NCI-H128 (cell line): ENCODE data around the gene TGFBI.

ENCODE experiments used
- DNase-seq: peaks from one replicate; lab custom pipeline; 2025; ENCODE audit not compliant: unreplicated experiment; lab: John Stamatoyannopoulos, UW

The TGFBI gene

GRCh38 chr5:136001466-136001981, 27.3 kb upstream of the TGFBI start:
- no peak for DNase-seq

- DNase-seq, result no peak
Measured at GRCh38 chr5:136004436-136004835, 24.4 kb upstream of the TGFBI start.

- no peak for DNase-seq
Measured at GRCh38 chr5:136005476-136005875, 23.3 kb upstream of the TGFBI start.

- DNase-seq, result no peak
Measured at GRCh38 chr5:136006164-136006563, 22.6 kb upstream of the TGFBI start.

DNA sequence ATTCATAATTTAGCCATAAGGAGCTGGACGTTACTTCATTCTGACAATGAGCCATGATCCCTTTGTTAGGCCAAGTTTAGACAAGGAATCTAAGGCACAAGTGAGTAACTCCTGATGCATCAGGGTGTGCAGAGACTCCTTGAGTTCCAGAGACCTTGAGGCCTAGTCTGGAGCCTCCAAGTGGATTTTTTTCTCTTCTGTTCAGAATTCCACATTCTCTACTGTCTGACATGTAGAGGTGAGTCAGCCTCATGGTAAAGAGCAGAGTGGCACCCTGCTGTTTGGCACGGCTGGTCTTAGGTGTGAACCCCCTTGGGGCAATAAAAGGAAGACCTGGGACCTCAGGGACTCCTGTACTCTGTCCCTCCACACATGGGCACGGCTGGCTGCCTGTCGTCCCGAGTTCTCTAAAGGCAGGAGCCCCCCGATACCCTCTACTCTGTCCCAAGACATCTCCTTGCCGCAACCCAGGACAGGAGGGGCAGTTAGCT, 22.0 kb upstream of the TGFBI start:
- DNase-seq, result no peak

- DNase-seq, result no peak
Measured at GRCh38 chr5:136007271-136007670, 21.5 kb upstream of the TGFBI start.

DNA sequence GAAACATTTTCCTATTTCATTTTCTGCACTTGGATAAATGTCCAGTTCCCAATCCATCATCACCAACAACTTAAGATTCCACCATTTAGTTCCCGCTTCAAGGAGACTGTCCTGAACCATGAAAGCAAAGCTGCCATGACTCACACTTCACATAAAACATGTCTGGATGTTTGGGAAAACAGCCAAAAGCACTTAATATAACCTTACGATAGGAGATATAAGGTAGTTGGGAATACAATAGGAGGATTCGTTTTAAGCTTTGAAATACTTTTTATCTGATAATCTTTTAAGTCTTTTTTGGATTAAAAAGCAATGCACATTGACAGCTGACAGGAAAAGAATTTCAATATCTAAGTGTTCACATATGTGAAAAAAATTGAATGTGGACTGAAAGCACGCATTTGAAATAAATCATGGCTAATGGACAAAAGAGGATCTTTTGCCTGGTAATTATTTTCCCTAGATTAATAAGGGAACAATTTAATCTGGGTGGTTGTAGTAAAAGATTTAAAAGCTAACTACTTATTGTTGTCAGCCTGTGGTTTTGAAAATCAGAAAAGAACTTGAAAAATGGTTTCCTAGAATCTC, 17.3 kb upstream of the TGFBI start:
- DNase-seq, result no peak

DNA sequence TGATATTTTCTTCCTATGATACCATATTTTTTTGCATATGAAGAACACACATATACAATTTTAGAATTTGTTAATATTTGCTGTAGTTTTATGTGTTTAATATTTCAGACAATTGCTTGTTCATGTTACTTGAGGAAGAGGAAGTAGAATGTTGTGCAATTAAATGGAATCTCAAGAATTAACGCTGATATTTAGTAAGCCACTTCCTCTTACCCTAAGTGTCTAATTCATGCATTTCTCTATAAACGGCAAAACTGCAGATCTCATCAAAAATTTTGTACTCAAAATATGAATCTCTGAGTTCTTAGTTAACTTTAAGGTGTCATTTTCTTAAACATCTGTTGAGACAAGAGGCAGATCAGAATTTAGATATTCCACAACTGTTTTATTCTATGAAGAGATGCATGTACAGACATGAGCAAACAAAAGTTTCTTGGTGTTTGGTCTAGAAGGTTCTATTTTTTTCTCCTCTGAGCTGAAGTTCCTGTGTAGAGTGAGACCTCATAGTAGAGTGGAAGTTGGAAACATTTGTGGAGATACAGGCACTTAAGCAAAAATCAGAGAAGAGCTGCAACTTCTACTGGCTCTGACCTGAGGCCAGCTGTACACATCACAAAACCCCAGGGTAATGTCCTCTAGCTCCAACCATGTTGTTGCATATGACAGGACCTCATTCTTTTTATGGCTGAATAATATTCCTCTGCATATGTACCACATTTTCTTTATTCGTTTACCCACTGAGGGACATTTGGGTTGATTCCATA, 16.6 kb upstream of the TGFBI start:
- DNase-seq, result no peak

GRCh38 chr5:136013559-136013958, 15.2 kb upstream of the TGFBI start:
- DNase-seq, result no peak

GRCh38 chr5:136014049-136015002, 14.5 kb upstream of the TGFBI start:
- no peak for DNase-seq

GRCh38 chr5:136015003-136015375, 13.8 kb upstream of the TGFBI start:
- no peak for DNase-seq

DNA sequence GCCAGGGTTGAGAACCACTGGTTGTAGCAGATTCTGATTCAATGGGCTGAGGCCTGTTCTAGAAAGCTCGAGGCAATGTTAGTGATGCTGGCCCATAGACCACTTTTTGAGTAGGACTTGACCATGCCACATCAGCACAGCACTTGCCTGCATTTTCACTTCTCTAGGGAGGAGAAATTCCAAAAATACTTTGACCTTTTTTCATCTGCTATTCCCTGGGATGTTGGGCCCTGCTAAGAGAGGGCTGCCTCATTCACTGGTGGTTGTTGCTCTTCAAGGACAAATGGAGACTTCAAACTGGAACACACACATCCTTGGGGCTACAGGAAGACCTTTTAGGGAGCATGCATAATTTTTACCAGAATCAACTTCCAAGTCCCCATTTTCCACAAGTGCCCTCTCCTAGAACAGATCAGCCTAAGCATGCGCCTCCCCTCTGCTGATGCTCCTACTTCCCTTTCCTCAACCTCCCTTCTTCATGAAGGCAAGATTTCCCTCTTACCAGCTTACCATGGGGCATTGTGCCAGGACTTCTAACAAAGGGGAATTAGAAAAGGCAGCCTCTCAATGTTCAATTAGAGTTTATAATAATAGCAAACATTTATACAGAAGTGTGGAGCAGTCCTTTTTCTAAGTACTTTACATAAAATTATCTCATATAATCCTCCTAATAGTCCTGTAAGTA, 12.7 kb upstream of the TGFBI start:
- no peak for DNase-seq

- no peak for DNase-seq
Measured at GRCh38 chr5:136016945-136017530, 11.8 kb upstream of the TGFBI start.

GRCh38 chr5:136018814-136019783, 9.7 kb upstream of the TGFBI start:
- DNase-seq, result no peak

DNA sequence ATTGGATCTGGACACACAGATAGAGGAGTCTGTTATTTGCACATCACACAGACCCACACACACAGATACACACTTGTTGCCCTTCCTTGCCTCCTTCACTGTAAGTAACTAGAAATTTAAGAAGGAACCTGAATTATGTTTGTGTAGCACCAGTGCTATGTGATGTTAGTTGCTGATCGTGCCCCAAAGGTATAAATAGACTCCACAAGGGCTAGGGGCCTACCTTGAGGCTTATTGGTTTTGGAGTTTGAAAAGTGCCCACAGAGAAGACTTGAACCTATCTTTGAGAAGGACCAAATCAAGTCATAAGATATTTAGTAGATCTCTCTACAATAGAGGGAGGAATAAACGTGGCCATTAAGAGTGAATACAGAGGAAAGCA, 8.8 kb upstream of the TGFBI start:
- no peak for DNase-seq

- no peak for DNase-seq
Measured at GRCh38 chr5:136020383-136021015, 8.3 kb upstream of the TGFBI start.

DNA sequence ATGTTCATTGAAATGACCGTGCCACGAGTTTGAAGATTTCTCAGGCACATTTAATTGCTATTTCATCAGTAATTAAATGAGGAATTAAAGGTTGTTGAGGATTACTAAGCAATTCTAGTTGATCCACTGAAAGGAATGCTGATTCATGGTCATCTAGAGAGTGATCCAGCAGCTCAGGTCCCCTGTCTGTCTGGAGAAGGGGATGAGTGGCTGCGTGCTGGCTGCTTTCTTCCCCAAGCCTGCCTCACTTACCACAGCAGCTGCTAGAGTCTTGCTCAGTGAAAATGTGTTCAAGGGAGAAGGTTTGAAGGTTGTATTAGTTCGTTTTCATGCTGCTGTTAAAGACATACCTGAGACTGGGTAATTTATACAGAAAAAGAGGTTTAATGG, 7.8 kb upstream of the TGFBI start:
- no peak for DNase-seq

DNA sequence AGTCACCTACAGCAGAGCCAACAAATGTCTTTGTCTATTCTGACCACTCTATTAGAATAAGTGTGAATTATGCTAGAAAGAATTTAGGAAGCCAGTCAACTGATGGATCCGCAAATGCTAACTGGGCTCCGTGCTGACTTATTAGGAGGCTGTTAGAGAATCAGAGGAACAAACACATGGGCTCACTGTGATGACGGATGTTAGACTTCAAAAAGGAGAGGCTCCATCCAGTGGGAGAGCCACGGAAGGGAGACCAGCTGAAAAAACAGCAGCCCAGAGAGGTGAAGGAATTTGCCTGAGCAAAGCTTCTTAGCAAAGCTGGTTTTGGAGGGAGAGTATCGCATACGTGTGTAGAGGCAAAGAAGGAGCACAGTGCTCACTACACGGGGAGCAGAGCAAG, 5.8 kb upstream of the TGFBI start:
- no peak for DNase-seq

DNA sequence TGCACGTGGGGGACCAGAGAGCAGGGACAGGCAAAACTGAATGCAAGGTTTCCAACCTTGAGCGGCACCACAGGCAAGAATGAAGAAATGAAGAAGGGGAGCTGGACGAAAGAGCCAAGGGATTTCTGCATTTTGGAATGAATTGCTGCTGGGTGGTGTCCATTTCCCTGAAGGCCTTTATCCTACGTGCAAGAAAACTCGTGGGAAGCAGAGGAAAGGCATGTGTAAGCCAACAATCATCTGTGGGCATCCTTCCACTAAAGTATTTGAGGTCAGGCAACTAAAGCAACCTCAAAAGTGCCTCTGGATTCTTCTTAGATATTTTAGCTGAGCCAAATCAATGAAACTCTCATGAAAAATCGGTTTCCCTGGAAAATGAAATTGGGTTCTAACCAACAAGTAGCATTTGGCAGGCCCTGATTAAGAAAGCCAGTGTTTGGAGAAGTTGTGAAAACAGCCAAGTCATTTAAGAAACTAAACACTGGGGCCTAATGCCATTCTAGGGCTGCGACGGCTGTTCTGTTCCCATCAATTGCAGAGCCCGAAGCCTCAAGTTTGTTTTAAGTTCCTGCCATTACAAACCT, 4.7 kb upstream of the TGFBI start:
- no peak for DNase-seq
